SK-N-SH (cell line): ENCODE measurements around the gene B3GALT4. TPM values are rescaled to one million over a fixed set of nuclear protein-coding genes. Genes with fewer than 3 reads are reported as not detected.

Experiments used
- CTCF ChIA-PET: fragments of 300-600, 350-600 bp; formaldehyde crosslinking; extraction: SDS; loops from one replicate; lab custom pipeline; 2021; lab: Yijun Ruan, JAX
- POLR2A ChIA-PET: fragments of 350-600 bp; sonication (Branson Sonifier 250); formaldehyde crosslinking; extraction: SDS; loops from one replicate; lab custom pipeline; 2020; ENCODE audit warnings: antibody characterized with exemption, inconsistent platforms; lab: Yijun Ruan, JAX
- DNase-seq: peaks from one replicate; pipeline ENCODE4 v3.0.0; 2012
- H2AFZ ChIP-seq: fragments of 200-600 bp; sonication (generic); 2 replicates; pipeline ENCODE4 v1.8.1; 2016; ENCODE audit warnings: antibody characterized with exemption, mild to moderate bottlenecking, low read depth
- H3F3A ChIP-seq: fragments of 200-600 bp; sonication (generic); replicated peaks from 2 replicates; pipeline ENCODE3; 2016; ENCODE audit warnings: antibody characterized with exemption, mild to moderate bottlenecking; ENCODE audit not compliant: insufficient read depth
- H3K27ac ChIP-seq, 2 experiments: fragments of 200-500 bp in 1 of 2; fragments of 200-600 bp in 1 of 2; sonication (Bioruptor generic) in 1 of 2; sonication (generic), shearing (Covaris generic) in 1 of 2; 2 replicates each; pipeline versions ENCODE4 v1.5.1 to v1.6.1; 2014 to 2016; ENCODE audit warnings: low read depth in 2 of 2, inconsistent platforms in 1 of 2, low read length in 1 of 2, mild to moderate bottlenecking in 1 of 2, mixed read lengths in 1 of 2
- H3K27me3 ChIP-seq: fragments of 200-600 bp; sonication (generic), shearing (Covaris generic); 2 replicates; pipeline ENCODE4 v1.6.1; 2016; ENCODE audit warnings: mixed run types; ENCODE audit not compliant: insufficient read depth
- H3K36me3 ChIP-seq, 2 experiments: fragments of 200-500 bp in 1 of 2; fragments of 200-600 bp in 1 of 2; sonication (Bioruptor generic) in 1 of 2; sonication (generic) in 1 of 2; replicated peaks in 1 of 2; 2 replicates each; pipeline versions ENCODE3 to v1.5.1; 2014 to 2016; ENCODE audit warnings: low read length in 1 of 2, mild to moderate bottlenecking in 1 of 2; ENCODE audit not compliant: insufficient read depth in 2 of 2, control insufficient read depth in 1 of 2
- H3K4me1 ChIP-seq, 2 experiments: fragments of 200-500 bp in 1 of 2; fragments of 200-600 bp in 1 of 2; sonication (Bioruptor generic) in 1 of 2; sonication (generic), shearing (Covaris generic) in 1 of 2; 2 replicates each; pipeline versions ENCODE4 v1.5.1 to v1.6.1; 2014 to 2016; ENCODE audit warnings: low read depth in 1 of 2, low read length in 1 of 2, mixed run types in 1 of 2; ENCODE audit not compliant: insufficient read depth in 2 of 2, control insufficient read depth in 1 of 2
- H3K4me2 ChIP-seq: fragments of 200-600 bp; sonication (generic), shearing (Covaris generic); 2 replicates; pipeline ENCODE4 v1.6.1; 2017; ENCODE audit warnings: mixed run types
- H3K4me3 ChIP-seq, 2 experiments: fragments of 200-500 bp in 1 of 2; fragments of 200-600 bp in 1 of 2; sonication (Bioruptor generic) in 1 of 2; sonication (generic), shearing (Covaris generic) in 1 of 2; 2 replicates each; pipeline versions ENCODE4 v1.5.1 to v1.8.1; 2014 to 2016; ENCODE audit warnings: low read depth in 2 of 2, inconsistent platforms in 1 of 2, low read length in 1 of 2, mild to moderate bottlenecking in 1 of 2, mixed read lengths in 1 of 2, moderate library complexity in 1 of 2
- H3K79me2 ChIP-seq: fragments of 200-600 bp; sonication (generic); 2 replicates; pipeline ENCODE4 v1.8.1; 2017; ENCODE audit warnings: mild to moderate bottlenecking; ENCODE audit not compliant: insufficient read depth
- H3K9ac ChIP-seq: fragments of 200-600 bp; sonication (generic); 2 replicates; pipeline ENCODE4 v1.6.1; 2017; ENCODE audit warnings: mixed run types
- H3K9me2 ChIP-seq: fragments of 200-600 bp; sonication (generic); 2 replicates; pipeline ENCODE4 v1.6.1; 2017; ENCODE audit warnings: mixed run types
- H3K9me3 ChIP-seq: fragments of 200-600 bp; sonication (generic); 2 replicates; pipeline ENCODE4 v1.6.1; 2017; ENCODE audit warnings: mixed run types, mild to moderate bottlenecking, moderate library complexity
- H4K20me1 ChIP-seq: fragments of 200-600 bp; sonication (generic); 2 replicates; pipeline ENCODE4 v1.6.1; 2017; ENCODE audit warnings: mild to moderate bottlenecking, mixed run types; ENCODE audit not compliant: insufficient read depth
- ELF1 ChIP-seq: IDR thresholded peaks from 2 replicates; pipeline ENCODE4 v1.4.0; 2012
- EP300 ChIP-seq, 2 experiments: IDR thresholded peaks; 2 replicates each; pipeline versions ENCODE4 v1.4.0 to v1.6.1; 2012; ENCODE audit warnings: borderline replicate concordance in 1 of 2, low read depth in 1 of 2, low read length in 1 of 2
- EZH2phosphoT487 ChIP-seq: fragments of 200-600 bp; sonication (generic); IDR thresholded peaks from 2 replicates; pipeline ENCODE4 v1.6.1; 2017; ENCODE audit warnings: low read depth, mixed run types, mild to moderate bottlenecking, antibody characterized with exemption, moderate library complexity, borderline replicate concordance
- FOSL2 ChIP-seq: IDR thresholded peaks from 2 replicates; pipeline ENCODE4 v1.4.0; 2012; ENCODE audit warnings: low read depth, mild to moderate bottlenecking, moderate library complexity, borderline replicate concordance
- FOXJ3 ChIP-seq: sonication (generic); formaldehyde crosslinking; IDR thresholded peaks from 2 replicates; pipeline ENCODE4 v1.5.1; 2020; ENCODE audit warnings: mild to moderate bottlenecking, missing genetic modification reagents
- GABPA ChIP-seq: IDR thresholded peaks from 2 replicates; pipeline ENCODE4 v1.4.0; 2012; ENCODE audit warnings: low read depth, mild to moderate bottlenecking
- GATA2 ChIP-seq: sonication (generic); formaldehyde crosslinking; IDR thresholded peaks from 2 replicates; pipeline ENCODE4 v1.5.0; 2020; ENCODE audit warnings: mild to moderate bottlenecking, missing genetic modification reagents
- JUND ChIP-seq: IDR thresholded peaks from 2 replicates; pipeline ENCODE4 v1.4.0; 2012
- MXI1 ChIP-seq: IDR thresholded peaks from 2 replicates; pipeline ENCODE4 v1.6.1; 2012; ENCODE audit warnings: mild to moderate bottlenecking, low read depth, low read length, improper control_type of control experiment
- NFIC ChIP-seq: IDR thresholded peaks from 2 replicates; pipeline ENCODE4 v1.4.0; 2012; ENCODE audit warnings: borderline replicate concordance
- NRF1 ChIP-seq: IDR thresholded peaks from 2 replicates; pipeline ENCODE4 v1.6.1; 2012; ENCODE audit warnings: low read depth, mild to moderate bottlenecking, low read length
- POLR2AphosphoS5 ChIP-seq: IDR thresholded peaks from 2 replicates; pipeline ENCODE4 v1.6.1; 2012; ENCODE audit warnings: low read depth, low read length
- RAD21 ChIP-seq: IDR thresholded peaks from 2 replicates; pipeline ENCODE4 v1.6.1; 2012; ENCODE audit warnings: mild to moderate bottlenecking, low read length
- RCOR1 ChIP-seq: fragments of 150-350 bp; IDR thresholded peaks from 2 replicates; pipeline ENCODE4 v1.6.1; 2017; ENCODE audit warnings: antibody characterized with exemption, low read length
- RFX5 ChIP-seq: IDR thresholded peaks from 2 replicates; pipeline ENCODE4 v1.6.1; 2012; ENCODE audit warnings: mild to moderate bottlenecking, improper control_type of control experiment, low read length
- RXRA ChIP-seq: IDR thresholded peaks from 2 replicates; pipeline ENCODE4 v1.4.0; 2012; ENCODE audit warnings: low read depth, mild to moderate bottlenecking, borderline replicate concordance
- SIN3A ChIP-seq: IDR thresholded peaks from 2 replicates; pipeline ENCODE4 v1.6.1; 2012; ENCODE audit warnings: low read depth, mild to moderate bottlenecking, low read length, moderate library complexity, borderline replicate concordance
- SMC3 ChIP-seq: IDR thresholded peaks from 2 replicates; pipeline ENCODE4 v1.6.1; 2012; ENCODE audit warnings: low read depth, low read length, improper control_type of control experiment
- TCF12 ChIP-seq: IDR thresholded peaks from 2 replicates; pipeline ENCODE4 v1.4.0; 2012
- TEAD4 ChIP-seq: IDR thresholded peaks from 2 replicates; pipeline ENCODE4 v1.4.0; 2012; ENCODE audit warnings: mild to moderate bottlenecking, borderline replicate concordance; ENCODE audit not compliant: insufficient read depth
- WGBS: methylation state at CpG from one replicate; pipeline ENCODE4 v1.1.6; 2017; ENCODE audit warnings: low lambda C conversion rate; 5-methylcytosine and 5-hydroxymethylcytosine counted together
- polyA plus RNA-seq, 3 experiments: library from polyadenylated mRNA; depleted of rRNA; stranded (reverse); fragments of >200 nt; gene quantifications; 2 replicates each; pipeline ENCODE4 v1.2.3, GENCODE V29; 2012
- TF ChIP-seq, protein P1 (sequence below): IDR thresholded peaks from 2 replicates; pipeline ENCODE4 v1.4.0; 2012; ENCODE audit warnings: low read depth, borderline replicate concordance
- TF ChIP-seq, protein P2 (sequence below): IDR thresholded peaks from 2 replicates; pipeline ENCODE4 v1.4.0; 2012; ENCODE audit warnings: low read depth
- TF ChIP-seq, protein P3 (sequence below): IDR thresholded peaks from 2 replicates; pipeline ENCODE4 v1.4.0; 2012; ENCODE audit warnings: low read depth, borderline replicate concordance
- TF ChIP-seq, protein P4 (sequence below): IDR thresholded peaks from 2 replicates; pipeline ENCODE4 v1.6.1; 2012; ENCODE audit warnings: mild to moderate bottlenecking, low read depth, low read length, moderate library complexity
- TF ChIP-seq, protein P5 (sequence below): fragments of 150-350 bp; IDR thresholded peaks from 2 replicates; pipeline ENCODE4 v1.6.1; 2017; ENCODE audit warnings: antibody characterized with exemption, low read length, low read depth, borderline replicate concordance

B3GALT4 gene
- polyA plus RNA-seq, 1 of the 3 experiments (the other 2 are of a cell fraction) = 0.56 TPM

DNA sequence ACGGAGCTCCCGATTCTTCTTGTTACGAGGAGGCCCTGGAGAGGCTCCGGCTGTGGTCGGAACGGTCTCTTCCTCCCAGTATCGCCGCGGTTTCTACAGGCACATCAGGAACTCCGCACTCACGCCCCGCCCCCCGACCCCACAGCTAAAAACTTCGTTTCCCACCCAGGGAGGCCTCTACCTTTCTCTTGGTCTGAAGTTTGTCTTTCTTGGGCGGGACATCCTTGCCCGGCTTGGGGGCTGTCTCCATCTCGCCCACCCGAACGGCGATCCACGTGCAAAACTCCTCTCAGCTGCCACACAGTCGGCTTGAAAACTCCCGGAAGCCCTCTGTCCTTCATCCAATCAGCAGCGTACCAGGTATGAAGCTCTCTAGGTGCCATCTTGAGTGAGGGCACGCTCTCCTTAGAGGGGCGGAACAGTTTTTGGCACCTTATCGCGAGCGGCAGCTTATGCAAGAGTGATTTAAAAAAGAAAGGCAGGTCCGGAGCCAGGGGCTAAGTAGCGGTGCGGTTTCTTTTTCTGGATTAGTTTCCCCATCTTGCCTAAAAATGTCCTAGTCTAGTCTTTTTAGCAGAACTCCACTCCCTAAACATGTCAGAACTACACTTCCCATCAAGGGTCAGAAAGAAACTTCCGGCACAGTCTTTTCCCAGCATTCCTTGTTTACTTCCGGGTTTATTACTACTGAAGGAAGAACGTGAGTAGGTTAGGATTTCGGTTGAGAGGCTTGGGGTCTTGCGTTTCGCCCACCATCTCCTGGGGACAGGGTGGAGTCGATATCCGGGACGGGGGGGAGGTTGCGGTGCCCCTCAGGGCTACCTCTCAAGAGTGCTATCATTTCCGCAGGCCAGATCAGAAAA is 12.2 kb downstream of the B3GALT4 start, which contains the start of the genes PFDN6 and WDR46:
TSS of gene PFDN6 (plus strand) at position 681 of the 863 bp plus-strand sequence. CDS start 256 bp downstream, outside the sequence.
TSS of gene WDR46 (minus strand) at position 319 of the 863 bp plus-strand sequence. CDS start at position 250, 69 bp downstream.
- Histone ChIP-seq H3K4me2 (peak within 1 kb of the TSS; percentile 96), H3K9me2 (no peaks in the 10 kb centered on the region), H3K4me3 (peak within 1 kb of the TSS; percentile 78 to 96), H3K79me2 (peaks cover 56% of the 10 kb centered on the region), H3K27me3 (no peaks in the 10 kb centered on the region), H4K20me1 (0 out of 2 replicates have a peak, but pooled peaks cover 3% of the 10 kb centered on the region), H3F3A (peaks cover 6% of the 10 kb centered on the region), H3K9ac (peak within 1 kb of the TSS; percentile 80), H3K27ac (peak within 1 kb of the TSS; percentile 40 to 91; a peak in 3 of 4 replicates), H3K4me1 (peaks cover 5 to 23% of the 10 kb centered on the region in 2 experiments; a peak in 3 of 4 replicates), H3K36me3 (peaks cover 34 to 62% of the 10 kb centered on the region in 2 experiments), H3K9me3 (no peaks in the 10 kb centered on the region), H2AFZ (peak within 1 kb of the TSS; percentile 55)
- peak; percentile 88 for DNase-seq
- WGBS = 1% methylated on average over 41 of the region's 43 CpGs
- ChIA-PET CTCF (interaction anchor here (1.1 to 4.4 kb wide), 5 partner anchors 10 to 137 kb away, joined by 3 to 49 read pairs (median 9); partner anchors contain the start of genes B3GALT4 and RGL2), POLR2A (interaction anchor here (1.7 to 3.6 kb wide), 6 partner anchors 8 to 317 kb away, joined by 4 to 58 read pairs (median 14); partner anchors contain the start of genes B3GALT4, RGL2, RPS18 and VPS52)
- TF ChIP-seq RAD21 = no peak
- TF ChIP-seq SMC3 = no peak
- TF ChIP-seq, protein P1, sequence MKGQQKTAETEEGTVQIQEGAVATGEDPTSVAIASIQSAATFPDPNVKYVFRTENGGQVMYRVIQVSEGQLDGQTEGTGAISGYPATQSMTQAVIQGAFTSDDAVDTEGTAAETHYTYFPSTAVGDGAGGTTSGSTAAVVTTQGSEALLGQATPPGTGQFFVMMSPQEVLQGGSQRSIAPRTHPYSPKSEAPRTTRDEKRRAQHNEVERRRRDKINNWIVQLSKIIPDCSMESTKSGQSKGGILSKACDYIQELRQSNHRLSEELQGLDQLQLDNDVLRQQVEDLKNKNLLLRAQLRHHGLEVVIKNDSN = no peak
- TF ChIP-seq POLR2AphosphoS5 = peak; percentile 78
- no peak for TF ChIP-seq EP300 (IDR thresholded peaks at IDR 0.05; ENCODE audit: borderline replicate concordance in 1 of 2, low read depth in 1 of 2, low read length in 1 of 2)
- TF ChIP-seq FOSL2 = no peak
- no peak for TF ChIP-seq RFX5
- TF ChIP-seq RXRA = no peak
- TF ChIP-seq RCOR1 = no peak
- TF ChIP-seq, protein P2, sequence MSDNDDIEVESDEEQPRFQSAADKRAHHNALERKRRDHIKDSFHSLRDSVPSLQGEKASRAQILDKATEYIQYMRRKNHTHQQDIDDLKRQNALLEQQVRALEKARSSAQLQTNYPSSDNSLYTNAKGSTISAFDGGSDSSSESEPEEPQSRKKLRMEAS = peak; percentile 98
- TF ChIP-seq, protein P3, sequence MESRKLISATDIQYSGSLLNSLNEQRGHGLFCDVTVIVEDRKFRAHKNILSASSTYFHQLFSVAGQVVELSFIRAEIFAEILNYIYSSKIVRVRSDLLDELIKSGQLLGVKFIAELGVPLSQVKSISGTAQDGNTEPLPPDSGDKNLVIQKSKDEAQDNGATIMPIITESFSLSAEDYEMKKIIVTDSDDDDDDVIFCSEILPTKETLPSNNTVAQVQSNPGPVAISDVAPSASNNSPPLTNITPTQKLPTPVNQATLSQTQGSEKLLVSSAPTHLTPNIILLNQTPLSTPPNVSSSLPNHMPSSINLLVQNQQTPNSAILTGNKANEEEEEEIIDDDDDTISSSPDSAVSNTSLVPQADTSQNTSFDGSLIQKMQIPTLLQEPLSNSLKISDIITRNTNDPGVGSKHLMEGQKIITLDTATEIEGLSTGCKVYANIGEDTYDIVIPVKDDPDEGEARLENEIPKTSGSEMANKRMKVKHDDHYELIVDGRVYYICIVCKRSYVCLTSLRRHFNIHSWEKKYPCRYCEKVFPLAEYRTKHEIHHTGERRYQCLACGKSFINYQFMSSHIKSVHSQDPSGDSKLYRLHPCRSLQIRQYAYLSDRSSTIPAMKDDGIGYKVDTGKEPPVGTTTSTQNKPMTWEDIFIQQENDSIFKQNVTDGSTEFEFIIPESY = peak; percentile 81; the same call in 1 of the 2 replicates
- no peak for TF ChIP-seq JUND
- TF ChIP-seq TEAD4 = no peak
- TF ChIP-seq ELF1 = peak; percentile 93
- TF ChIP-seq GATA2 (CRISPR knock-in tag) = no peak
- TF ChIP-seq, protein P4, sequence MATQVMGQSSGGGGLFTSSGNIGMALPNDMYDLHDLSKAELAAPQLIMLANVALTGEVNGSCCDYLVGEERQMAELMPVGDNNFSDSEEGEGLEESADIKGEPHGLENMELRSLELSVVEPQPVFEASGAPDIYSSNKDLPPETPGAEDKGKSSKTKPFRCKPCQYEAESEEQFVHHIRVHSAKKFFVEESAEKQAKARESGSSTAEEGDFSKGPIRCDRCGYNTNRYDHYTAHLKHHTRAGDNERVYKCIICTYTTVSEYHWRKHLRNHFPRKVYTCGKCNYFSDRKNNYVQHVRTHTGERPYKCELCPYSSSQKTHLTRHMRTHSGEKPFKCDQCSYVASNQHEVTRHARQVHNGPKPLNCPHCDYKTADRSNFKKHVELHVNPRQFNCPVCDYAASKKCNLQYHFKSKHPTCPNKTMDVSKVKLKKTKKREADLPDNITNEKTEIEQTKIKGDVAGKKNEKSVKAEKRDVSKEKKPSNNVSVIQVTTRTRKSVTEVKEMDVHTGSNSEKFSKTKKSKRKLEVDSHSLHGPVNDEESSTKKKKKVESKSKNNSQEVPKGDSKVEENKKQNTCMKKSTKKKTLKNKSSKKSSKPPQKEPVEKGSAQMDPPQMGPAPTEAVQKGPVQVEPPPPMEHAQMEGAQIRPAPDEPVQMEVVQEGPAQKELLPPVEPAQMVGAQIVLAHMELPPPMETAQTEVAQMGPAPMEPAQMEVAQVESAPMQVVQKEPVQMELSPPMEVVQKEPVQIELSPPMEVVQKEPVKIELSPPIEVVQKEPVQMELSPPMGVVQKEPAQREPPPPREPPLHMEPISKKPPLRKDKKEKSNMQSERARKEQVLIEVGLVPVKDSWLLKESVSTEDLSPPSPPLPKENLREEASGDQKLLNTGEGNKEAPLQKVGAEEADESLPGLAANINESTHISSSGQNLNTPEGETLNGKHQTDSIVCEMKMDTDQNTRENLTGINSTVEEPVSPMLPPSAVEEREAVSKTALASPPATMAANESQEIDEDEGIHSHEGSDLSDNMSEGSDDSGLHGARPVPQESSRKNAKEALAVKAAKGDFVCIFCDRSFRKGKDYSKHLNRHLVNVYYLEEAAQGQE = 0 out of 2 replicates have a peak, but pooled peaks have one; percentile 14
- no peak for TF ChIP-seq NFIC
- peak; percentile 99 for TF ChIP-seq MXI1
- TF ChIP-seq FOXJ3 (CRISPR knock-in tag) = no peak
- 0 out of 2 replicates have a peak, but pooled peaks have one; percentile 30 for TF ChIP-seq TCF12
- TF ChIP-seq, protein P5, sequence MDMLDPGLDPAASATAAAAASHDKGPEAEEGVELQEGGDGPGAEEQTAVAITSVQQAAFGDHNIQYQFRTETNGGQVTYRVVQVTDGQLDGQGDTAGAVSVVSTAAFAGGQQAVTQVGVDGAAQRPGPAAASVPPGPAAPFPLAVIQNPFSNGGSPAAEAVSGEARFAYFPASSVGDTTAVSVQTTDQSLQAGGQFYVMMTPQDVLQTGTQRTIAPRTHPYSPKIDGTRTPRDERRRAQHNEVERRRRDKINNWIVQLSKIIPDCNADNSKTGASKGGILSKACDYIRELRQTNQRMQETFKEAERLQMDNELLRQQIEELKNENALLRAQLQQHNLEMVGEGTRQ = no peak
- TF ChIP-seq NRF1 = no peak
- TF ChIP-seq SIN3A = peak; percentile 81
- no peak for TF ChIP-seq EZH2phosphoT487
- peak; percentile 98 for TF ChIP-seq GABPA
